HepG2 (cell line): ENCODE results near the gene TBC1D1. TPM values are rescaled to one million over a fixed set of nuclear protein-coding genes. Genes with fewer than 3 reads are reported as not detected.
A peak's percentile ranks its signal among the peaks of the same experiment; 100 is the strongest.

Experiments used
- ATM ChIP-seq: fragments of 450-650 bp; IDR thresholded peaks from 2 replicates; pipeline ENCODE4 v1.7.1; 2017; ENCODE audit warnings: mild to moderate bottlenecking, borderline replicate concordance
- BRCA1 ChIP-seq: sonication (generic); formaldehyde crosslinking; IDR thresholded peaks from 2 replicates; pipeline ENCODE4 v1.4.0; 2020; ENCODE audit warnings: missing genetic modification reagents
- CEBPZ ChIP-seq: IDR thresholded peaks from 2 replicates; pipeline ENCODE4 v1.6.1; 2012; ENCODE audit warnings: low read length, improper control_type of control experiment
- FOXK2 ChIP-seq: fragments of 450-650 bp; IDR thresholded peaks from 2 replicates; pipeline ENCODE4 v1.6.1; 2016
- HES4 ChIP-seq: sonication (generic); formaldehyde crosslinking; IDR thresholded peaks from 2 replicates; pipeline ENCODE4 v1.9.0; 2021; ENCODE audit warnings: mild to moderate bottlenecking, missing genetic modification reagents, borderline replicate concordance
- HMG20A ChIP-seq: IDR thresholded peaks from 2 replicates; pipeline ENCODE4 v1.6.1; 2016; ENCODE audit warnings: borderline replicate concordance
- HNF4G ChIP-seq, 2 experiments: sonication (generic) in 1 of 2; formaldehyde crosslinking in 1 of 2; IDR thresholded peaks; 2 replicates each; pipeline versions ENCODE4 v1.4.0 to v1.6.1; 2011 to 2020; ENCODE audit warnings: borderline replicate concordance in 2 of 2, low read depth in 2 of 2, mild to moderate bottlenecking in 2 of 2, low read length in 1 of 2, missing genetic modification reagents in 1 of 2, moderate library complexity in 1 of 2
- HNRNPUL1 ChIP-seq: fragments of 200-400 bp; formaldehyde crosslinking; IDR thresholded peaks from 2 replicates; pipeline ENCODE4 v1.6.1; 2017; ENCODE audit warnings: low read depth, mild to moderate bottlenecking, low read length, moderate library complexity
- JUN ChIP-seq: sonication (generic); formaldehyde crosslinking; IDR thresholded peaks from 2 replicates; pipeline ENCODE4 v1.4.0; 2020; ENCODE audit warnings: mild to moderate bottlenecking, missing genetic modification reagents
- LCORL ChIP-seq, 2 experiments: fragments of 450-650 bp in 1 of 2; sonication (generic) in 1 of 2; formaldehyde crosslinking in 1 of 2; IDR thresholded peaks; 2 replicates each; pipeline versions ENCODE4 v1.5.0 to v1.6.1; 2017 to 2020; ENCODE audit warnings: antibody characterized with exemption in 1 of 2, missing genetic modification reagents in 1 of 2
- MLLT10 ChIP-seq: sonication (generic); formaldehyde crosslinking; IDR thresholded peaks from 2 replicates; pipeline ENCODE4 v1.4.0; 2020; ENCODE audit warnings: missing genetic modification reagents
- MXD1 ChIP-seq: sonication (generic); formaldehyde crosslinking; IDR thresholded peaks from 2 replicates; pipeline ENCODE4 v1.4.0; 2020; ENCODE audit warnings: mild to moderate bottlenecking, missing genetic modification reagents
- RFXAP ChIP-seq: sonication (generic); formaldehyde crosslinking; IDR thresholded peaks from 2 replicates; pipeline ENCODE4 v1.4.0; 2020; ENCODE audit warnings: missing genetic modification reagents, borderline replicate concordance
- SALL1 ChIP-seq: sonication (generic); formaldehyde crosslinking; IDR thresholded peaks from 2 replicates; pipeline ENCODE4 v1.8.0; 2022; ENCODE audit warnings: mild to moderate bottlenecking, missing genetic modification reagents
- SIN3A ChIP-seq: IDR thresholded peaks from 2 replicates; pipeline ENCODE4 v1.6.1; 2011; ENCODE audit warnings: low read depth, mild to moderate bottlenecking, control low read depth, low read length, borderline replicate concordance
- SMC3 ChIP-seq: IDR thresholded peaks from 2 replicates; pipeline ENCODE4 v1.6.1; 2011; ENCODE audit warnings: low read length, improper control_type of control experiment
- ZBTB46 ChIP-seq: sonication (generic); formaldehyde crosslinking; IDR thresholded peaks from 2 replicates; pipeline ENCODE4 v1.4.0; 2020; ENCODE audit warnings: mild to moderate bottlenecking, missing genetic modification reagents, borderline replicate concordance
- ZNF280B ChIP-seq: sonication (generic); formaldehyde crosslinking; IDR thresholded peaks from 2 replicates; pipeline ENCODE4 v1.5.0; 2020; ENCODE audit warnings: missing genetic modification reagents, mild to moderate bottlenecking, borderline replicate concordance
- ZNF354B ChIP-seq: sonication (generic); formaldehyde crosslinking; IDR thresholded peaks from 2 replicates; pipeline ENCODE4 v1.8.0; 2022; ENCODE audit warnings: mild to moderate bottlenecking, missing genetic modification reagents
- ZNF564 ChIP-seq: sonication (generic); formaldehyde crosslinking; IDR thresholded peaks from 2 replicates; pipeline ENCODE4 v1.8.1; 2023; ENCODE audit warnings: mild to moderate bottlenecking, missing genetic modification reagents
- ZNF605 ChIP-seq: sonication (generic); formaldehyde crosslinking; IDR thresholded peaks from 2 replicates; pipeline ENCODE4 v1.8.0; 2022; ENCODE audit warnings: mild to moderate bottlenecking, missing genetic modification reagents
- ZNF737 ChIP-seq: sonication (generic); formaldehyde crosslinking; IDR thresholded peaks from 2 replicates; pipeline ENCODE4 v1.5.0; 2020; ENCODE audit warnings: missing genetic modification reagents, mild to moderate bottlenecking, borderline replicate concordance
- ZNF792 ChIP-seq: IDR thresholded peaks from 2 replicates; pipeline ENCODE4 v1.6.1; 2016
- polyA plus RNA-seq, 8 experiments: library from polyadenylated mRNA; depleted of rRNA in 3 of 8; stranded (reverse) in 7 of 8; unstranded in 1 of 8; fragments of >200 nt; fragmentation: Illumina TruSeq in 4 of 8; extraction: Trizol in 4 of 8; gene quantifications; 2 replicates each; pipeline versions ENCODE4 v1.2.1 to v1.2.3, GENCODE V29; 2011 to 2016; ENCODE audit warnings: low read depth in 4 of 8, missing spikeins in 1 of 8, mixed read lengths in 1 of 8; ENCODE audit not compliant: insufficient read depth in 1 of 8
- total RNA-seq, 5 experiments: library from RNA; depleted of rRNA; stranded (reverse); fragments of >200 nt; fragmentation: Illumina TruSeq; extraction: Trizol; gene quantifications; 2 replicates each; pipeline ENCODE4 v1.2.3, GENCODE V29; 2016; ENCODE audit warnings: low read depth in 1 of 5

Gene TBC1D1
- total and polyA plus RNA-seq, 2 of the 13 experiments (the other 11 are each of a cell fraction or from before 2014, with no cell fraction given): 37.3 to 62.8 TPM

DNA sequence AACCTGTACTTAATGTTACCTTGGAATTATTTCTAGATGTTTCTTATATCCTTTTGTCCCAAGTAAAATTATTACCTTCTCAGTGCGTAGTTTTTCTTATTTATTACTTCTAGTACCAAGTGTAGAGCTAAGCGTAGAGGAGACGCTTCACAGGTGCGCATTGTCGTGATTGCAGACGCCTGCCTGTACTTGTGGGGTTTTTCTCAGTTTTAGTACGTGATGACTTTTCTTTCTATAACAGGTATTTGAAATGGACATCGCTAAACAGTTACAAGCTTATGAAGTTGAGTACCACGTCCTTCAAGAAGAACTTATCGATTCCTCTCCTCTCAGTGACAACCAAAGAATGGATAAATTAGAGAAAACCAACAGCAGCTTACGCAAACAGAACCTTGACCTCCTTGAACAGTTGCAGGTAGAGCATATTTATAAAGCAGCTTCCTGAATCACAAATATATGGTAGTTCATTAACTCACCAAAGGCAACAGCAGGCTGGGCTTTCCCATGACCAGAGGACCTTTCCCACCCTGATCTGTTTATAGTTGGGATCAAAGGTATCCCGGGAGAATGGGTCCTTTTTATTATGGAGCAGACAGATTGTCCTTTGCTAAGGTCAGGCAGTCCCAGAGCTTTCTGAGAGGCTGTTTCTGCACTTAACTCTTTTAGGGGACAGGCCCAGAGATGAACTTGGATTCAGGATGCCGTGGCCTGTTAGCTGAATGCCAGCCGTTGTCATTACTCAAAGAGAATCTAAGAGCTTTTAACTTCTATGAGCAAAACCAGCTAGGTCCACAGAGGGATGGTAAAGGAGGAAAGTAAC is 242.2 kb downstream of the TBC1D1 start (continued):
- TF ChIP-seq RFXAP (peak; percentile 76; the same call in 1 of the 2 replicates), ZBTB46 (CRISPR knock-in tag) (no peak), BRCA1 (CRISPR knock-in tag) (0 out of 2 replicates have a peak, but pooled peaks have one; percentile 46), CEBPZ (no peak), HNF4G (IDR thresholded peaks at IDR 0.05; ENCODE audit: borderline replicate concordance, low read depth, low read length) (peak; percentile 99), HNF4G (CRISPR knock-in tag; IDR thresholded peaks at IDR 0.05; ENCODE audit: borderline replicate concordance, low read depth) (no peak; the same call in none of the 2 replicates), MXD1 (CRISPR knock-in tag) (no peak), JUN (CRISPR knock-in tag) (peak; percentile 89), ATM (no peak), ZNF737 (no peak), SMC3 (peak; percentile 31; the same call in 1 of the 2 replicates), ZNF792 (CRISPR knock-in tag) (peak; percentile 58), LCORL (IDR thresholded peaks at IDR 0.05) (peak; percentile 6; the same call in 1 of the 2 replicates), LCORL (CRISPR knock-in tag; IDR thresholded peaks at IDR 0.05) (peak; percentile 86), ZNF354B (CRISPR knock-in tag) (no peak), HES4 (no peak), HMG20A (CRISPR knock-in tag) (peak; percentile 99), MLLT10 (CRISPR knock-in tag) (no peak), HNRNPUL1 (peak; percentile 89), SALL1 (CRISPR knock-in tag) (peak; percentile 85), FOXK2 (peak; percentile 83; the same call in 1 of the 2 replicates), ZNF564 (CRISPR knock-in tag) (no peak), ZNF605 (peak; percentile 86; the same call in 1 of the 2 replicates), SIN3A (peak; percentile 33; the same call in 1 of the 2 replicates), ZNF280B (CRISPR knock-in tag) (no peak)
